Left lung (tissue), 10 donors: ENCODE measurements around the gene JMJD6. TPM values are rescaled to one million over a fixed set of nuclear protein-coding genes. Genes with fewer than 3 reads are reported as not detected.

Experiments
- ATAC-seq: fragments of 200-7000 bp; cut with Tn5 transposase; one replicate; pipeline ENCODE4 v1.9.1; 2020; ENCODE audit warnings: moderate library complexity
- DNase-seq, 4 donors: peaks; one replicate each; pipeline ENCODE4 v3.0.0-alpha.2; 2013 to 2020
- H3K27ac ChIP-seq, 2 donors: fragments of 200-600 bp; sonication (generic) in 1 of 2; one replicate each; pipeline versions ENCODE4 v1.5.0 to v1.8.0; 2020 to 2021
- H3K27me3 ChIP-seq, 2 donors: fragments of 200-600 bp; sonication (generic) in 1 of 2; one replicate each; pipeline versions ENCODE4 v1.5.0 to v1.8.0; 2020 to 2021
- H3K36me3 ChIP-seq, 2 donors: fragments of 200-600 bp; sonication (generic) in 1 of 2; one replicate each; pipeline versions ENCODE4 v1.5.0 to v1.8.0; 2020 to 2021
- H3K4me1 ChIP-seq, 2 donors: fragments of 200-600 bp; one replicate each; pipeline ENCODE4 v1.8.0; 2021
- H3K4me3 ChIP-seq, 2 donors: fragments of 200-600 bp; sonication (generic) in 1 of 2; one replicate each; pipeline versions ENCODE4 v1.5.0 to v1.8.0; 2020 to 2021; ENCODE audit warnings: mild to moderate bottlenecking in 1 of 2
- H3K9me3 ChIP-seq, 2 donors: fragments of 200-600 bp; sonication (generic) in 1 of 2; one replicate each; pipeline versions ENCODE4 v1.5.0 to v1.8.0; 2020 to 2021
- CTCF ChIP-seq, 2 donors: fragments of 200-600 bp; sonication (generic) in 1 of 2; IDR thresholded peaks; one replicate each; pipeline versions ENCODE4 v1.5.0 to v1.8.0; 2021; ENCODE audit warnings: antibody characterized with exemption in 2 of 2
- intact Hi-C, 2 donors: fragments of 100-400 bp; cut with DNase I; formaldehyde crosslinking; loops; one replicate each; pipeline versions ENCODE4 v1.11.2 to v1.14.2; 2022
- polyA plus RNA-seq, 6 donors: library from polyadenylated mRNA; unstranded; fragments of 120-200 nt; gene quantifications; one replicate each; pipeline ENCODE4 v1.2.1, GENCODE V29; 2013; ENCODE audit not compliant: insufficient read length in 6 of 6
- total RNA-seq, 2 donors: library from RNA; stranded (reverse); fragmentation: NEBNext Ultra II Directional; extraction: Animal tissue kit (Norgen Biotek cat#: 25700); gene quantifications; one replicate each; pipeline ENCODE4 v1.2.1, GENCODE V29; 2021
- donor health status: DM: no; HTN: yes; CAD: no.
- donor health status: DM: no; HTN: no; CAD: no.

The JMJD6 gene
- total and polyA plus RNA-seq, 8 donors, result 21.9 to 35.9 (median 26.1) TPM

GRCh38 chr17:76683011-76683755 is 43.2 kb downstream of the JMJD6 start:
- Histone ChIP-seq H3K27ac (no peak overlapping the region), H3K4me1 (peaks cover 0 to 7% of the 10 kb centered on the region in 2 donors)
- intact Hi-C loops, result no loop called here

GRCh38 chr17:76682296-76682695 is 44.1 kb downstream of the JMJD6 start:
- Histone ChIP-seq H3K27me3 (no peaks in the 10 kb centered on the region), H3K4me1 (peaks cover 0 to 7% of the 10 kb centered on the region in 2 donors), H3K9me3 (no peaks in the 10 kb centered on the region), H3K27ac (no peak overlapping the region), H3K4me3 (no peak overlapping the region), H3K36me3 (peaks cover 0 to 15% of the 10 kb centered on the region in 2 donors)
- ATAC-seq, result peak; percentile 10
- no peak for TF ChIP-seq CTCF (IDR thresholded peaks at IDR 0.05)
- intact Hi-C loops, result no loop called here
- DNase-seq, result no peak

More at GRCh38 chr17:76683011-76683755, 43.2 kb downstream of the JMJD6 start:
- Histone ChIP-seq H3K36me3 (peaks cover 0 to 18% of the 10 kb centered on the region in 2 donors), H3K4me3 (no peak overlapping the region), H3K27me3 (no peaks in the 10 kb centered on the region), H3K9me3 (no peaks in the 10 kb centered on the region)
- no peak for DNase-seq
- no peak for ATAC-seq
- no peak for TF ChIP-seq CTCF (IDR thresholded peaks at IDR 0.05)

- peak in 3 of 4 donors; percentile 52 to 75 (median 68) for DNase-seq
- H3K36me3 ChIP-seq, result peaks cover 0 to 15% of the 10 kb centered on the region in 2 donors
- H3K9me3 ChIP-seq, result no peaks in the 10 kb centered on the region
- intact Hi-C loops, result no loop called here
- no peak overlapping the region for H3K27ac ChIP-seq
- no peak overlapping the region for H3K4me3 ChIP-seq
- peaks cover 0 to 7% of the 10 kb centered on the region in 2 donors for H3K4me1 ChIP-seq
- no peaks in the 10 kb centered on the region for H3K27me3 ChIP-seq
- peak; percentile 81 for ATAC-seq
- TF ChIP-seq CTCF (IDR thresholded peaks at IDR 0.05), result peak; percentile 57 to 76
These were observed 44.9 kb downstream of the JMJD6 start for GRCh38 chr17:76681222-76682137.

GRCh38 chr17:76679239-76679638 is 47.2 kb downstream of the JMJD6 start:
- H3K4me3 ChIP-seq, result no peak overlapping the region
- no peak overlapping the region for H3K27ac ChIP-seq
- H3K9me3 ChIP-seq, result no peaks in the 10 kb centered on the region
- no peak for ATAC-seq
- no peak for TF ChIP-seq CTCF (IDR thresholded peaks at IDR 0.05)
- peaks cover 0 to 7% of the 10 kb centered on the region in 2 donors for H3K4me1 ChIP-seq
- intact Hi-C loops, result no loop called here
- no peak for DNase-seq
- H3K27me3 ChIP-seq, result no peaks in the 10 kb centered on the region
- H3K36me3 ChIP-seq, result peaks cover 0 to 15% of the 10 kb centered on the region in 2 donors

GRCh38 chr17:76678330-76678729 is 48.1 kb downstream of the JMJD6 start:
- H3K27me3 ChIP-seq, result no peaks in the 10 kb centered on the region
- ATAC-seq (no peak), DNase-seq (no peak)
- intact Hi-C loops, result no loop called here
- peaks cover 0 to 8% of the 10 kb centered on the region in 2 donors for H3K36me3 ChIP-seq
- no peaks in the 10 kb centered on the region for H3K9me3 ChIP-seq
- no peak overlapping the region for H3K27ac ChIP-seq
- no peak for TF ChIP-seq CTCF (IDR thresholded peaks at IDR 0.05)
- H3K4me1 ChIP-seq, result peaks cover 0 to 7% of the 10 kb centered on the region in 2 donors
- H3K4me3 ChIP-seq, result no peak overlapping the region
